ENCODE data around the gene CACFD1. TPM values are rescaled to one million over a fixed set of nuclear protein-coding genes. Genes with fewer than 3 reads are reported as not detected.

CACFD1 gene
- total RNA-seq, 2 donors from 2014 or later: 19.2 to 25.4 TPM

DNA sequence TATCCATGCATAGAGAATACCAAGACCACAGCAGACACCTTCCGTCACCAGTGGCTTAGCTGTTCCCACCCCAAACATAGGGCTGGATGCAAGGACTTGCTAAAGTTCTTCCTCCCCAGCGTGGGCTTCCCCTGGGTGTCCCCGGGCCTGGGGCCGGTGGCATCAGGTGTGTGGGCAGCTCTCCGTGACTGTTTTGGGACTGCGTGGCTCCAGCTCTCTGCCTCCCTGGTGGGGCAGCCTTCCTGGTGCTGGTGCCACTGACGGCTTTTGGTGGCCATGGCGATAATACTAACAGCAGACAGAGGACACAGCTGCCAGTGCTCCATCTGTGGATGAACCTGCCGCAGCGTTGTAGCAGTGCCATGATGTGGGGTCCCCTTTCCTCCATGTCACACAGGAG, 4.9 kb downstream of the CACFD1 start:
- WGBS, 2 donors: 91% methylated on average over 6 to 10 of the region's 10 CpGs

GRCh38 chr9:133465984-133466383, 6.2 kb downstream of the CACFD1 start:
- H3K27ac ChIP-seq: peak overlapping the region in 1 of 4 donors; percentile 14
- no peaks in the 10 kb centered on the region for H3K27me3 ChIP-seq
- no peaks in the 10 kb centered on the region for H3K36me3 ChIP-seq (replicated peaks in 1 of 2; ENCODE audit: insufficient read depth in 1 of 2, low read depth in 2 of 2)
- WGBS, 2 donors: 59 to 65% methylated on average over 6 of the region's 6 CpGs
- DNase-seq (no peak), ATAC-seq (no peak)
- no peak for TF ChIP-seq POLR2A (IDR thresholded peaks at IDR 0.05)
- TF ChIP-seq, protein P1, sequence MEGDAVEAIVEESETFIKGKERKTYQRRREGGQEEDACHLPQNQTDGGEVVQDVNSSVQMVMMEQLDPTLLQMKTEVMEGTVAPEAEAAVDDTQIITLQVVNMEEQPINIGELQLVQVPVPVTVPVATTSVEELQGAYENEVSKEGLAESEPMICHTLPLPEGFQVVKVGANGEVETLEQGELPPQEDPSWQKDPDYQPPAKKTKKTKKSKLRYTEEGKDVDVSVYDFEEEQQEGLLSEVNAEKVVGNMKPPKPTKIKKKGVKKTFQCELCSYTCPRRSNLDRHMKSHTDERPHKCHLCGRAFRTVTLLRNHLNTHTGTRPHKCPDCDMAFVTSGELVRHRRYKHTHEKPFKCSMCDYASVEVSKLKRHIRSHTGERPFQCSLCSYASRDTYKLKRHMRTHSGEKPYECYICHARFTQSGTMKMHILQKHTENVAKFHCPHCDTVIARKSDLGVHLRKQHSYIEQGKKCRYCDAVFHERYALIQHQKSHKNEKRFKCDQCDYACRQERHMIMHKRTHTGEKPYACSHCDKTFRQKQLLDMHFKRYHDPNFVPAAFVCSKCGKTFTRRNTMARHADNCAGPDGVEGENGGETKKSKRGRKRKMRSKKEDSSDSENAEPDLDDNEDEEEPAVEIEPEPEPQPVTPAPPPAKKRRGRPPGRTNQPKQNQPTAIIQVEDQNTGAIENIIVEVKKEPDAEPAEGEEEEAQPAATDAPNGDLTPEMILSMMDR (IDR thresholded peaks at IDR 0.05): no peak
- H3K9me3 ChIP-seq: no peaks in the 10 kb centered on the region
- no peak overlapping the region for H3K4me3 ChIP-seq
- intact Hi-C loops (cut with DNase I): no loop called here
- H3K4me1 ChIP-seq: peaks cover 17% of the 10 kb centered on the region

More for the DNA sequence above, 4.9 kb downstream of the CACFD1 start:
- intact Hi-C loops (cut with DNase I): no loop called here
- Histone ChIP-seq H3K27me3 (no peaks in the 10 kb centered on the region), H3K4me3 (no peak overlapping the region), H3K4me1 (peaks cover 23% of the 10 kb centered on the region), H3K9me3 (no peaks in the 10 kb centered on the region), H3K36me3 (replicated peaks in 1 of 2; ENCODE audit: insufficient read depth in 1 of 2, low read depth in 2 of 2) (no peaks in the 10 kb centered on the region), H3K27ac (peak overlapping the region in 1 of 4 donors; percentile 34)
- ATAC-seq (no peak), DNase-seq (no peak)
- TF ChIP-seq POLR2A (IDR thresholded peaks at IDR 0.05): no peak
- TF ChIP-seq, protein P1 (IDR thresholded peaks at IDR 0.05): no peak

- 72% methylated on average over 5 to 10 of the region's 10 CpGs for WGBS, 2 donors
- DNase-seq: no peak
- TF ChIP-seq, protein P1 (IDR thresholded peaks at IDR 0.05): no peak
- no peak for TF ChIP-seq POLR2A (IDR thresholded peaks at IDR 0.05)
- no peak for ATAC-seq
- Histone ChIP-seq H3K27ac (peak overlapping the region in 1 of 4 donors; percentile 47), H3K27me3 (no peaks in the 10 kb centered on the region), H3K9me3 (no peaks in the 10 kb centered on the region), H3K4me1 (peaks cover 9% of the 10 kb centered on the region), H3K4me3 (no peak overlapping the region), H3K36me3 (replicated peaks in 1 of 2; ENCODE audit: insufficient read depth in 1 of 2, low read depth in 2 of 2) (no peaks in the 10 kb centered on the region)
- intact Hi-C loops (cut with DNase I): no loop called here
Observed at GRCh38 chr9:133467101-133467500, 7.3 kb downstream of the CACFD1 start.

GRCh38 chr9:133468374-133468773, 8.6 kb downstream of the CACFD1 start:
- no peaks in the 10 kb centered on the region for H3K27me3 ChIP-seq
- H3K27ac ChIP-seq: no peak overlapping the region
- no peaks in the 10 kb centered on the region for H3K36me3 ChIP-seq (replicated peaks in 1 of 2; ENCODE audit: insufficient read depth in 1 of 2, low read depth in 2 of 2)
- intact Hi-C loops (cut with DNase I): no loop called here
- WGBS, 2 donors: 89 to 96% methylated on average over 4 to 11 of the region's 11 CpGs
- no peaks in the 10 kb centered on the region for H3K9me3 ChIP-seq
- no peak overlapping the region for H3K4me3 ChIP-seq
- H3K4me1 ChIP-seq: peaks cover 9% of the 10 kb centered on the region
- no peak for DNase-seq
- no peak for TF ChIP-seq POLR2A (IDR thresholded peaks at IDR 0.05)
- TF ChIP-seq, protein P1 (IDR thresholded peaks at IDR 0.05): no peak
- ATAC-seq: no peak

DNA sequence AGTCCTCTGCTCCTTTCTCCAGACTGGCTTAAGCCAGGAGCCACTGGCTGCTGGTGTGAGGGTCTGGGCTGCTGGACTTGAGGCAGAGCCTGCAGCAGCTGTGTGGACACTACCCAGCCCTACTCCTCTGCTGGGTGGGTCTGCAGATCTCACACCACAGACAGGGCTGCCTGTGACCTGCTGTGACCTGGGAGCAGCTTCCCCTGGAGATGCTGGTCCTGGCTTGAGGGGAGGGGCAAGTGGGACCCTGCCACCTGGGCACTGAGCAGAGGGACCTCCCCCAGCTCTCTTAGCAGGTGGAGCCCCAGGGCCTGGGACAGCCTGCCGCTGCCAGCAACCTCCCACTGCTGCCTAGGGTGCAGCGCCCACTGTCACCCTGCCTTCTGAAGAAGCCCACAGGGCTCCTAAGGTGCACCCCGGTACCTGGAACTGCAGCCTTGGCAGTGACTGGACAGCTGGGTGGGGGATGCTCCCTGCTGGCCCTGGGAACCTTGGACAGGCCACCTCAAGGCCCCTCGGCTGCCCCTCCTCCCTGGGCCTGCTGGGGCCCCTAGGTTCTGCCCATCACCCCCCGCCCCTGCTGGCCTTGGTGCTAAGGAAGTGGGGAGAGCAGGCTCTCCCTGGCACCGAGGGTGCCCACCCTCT, 9.1 kb downstream of the CACFD1 start:
- ATAC-seq (no peak), DNase-seq (no peak)
- Histone ChIP-seq H3K4me1 (peaks cover 9% of the 10 kb centered on the region), H3K4me3 (no peak overlapping the region), H3K9me3 (no peaks in the 10 kb centered on the region), H3K36me3 (replicated peaks in 1 of 2; ENCODE audit: insufficient read depth in 1 of 2, low read depth in 2 of 2) (no peaks in the 10 kb centered on the region), H3K27ac (peak overlapping the region in 1 of 4 donors; percentile 20), H3K27me3 (no peaks in the 10 kb centered on the region)
- intact Hi-C loops (cut with DNase I): no loop called here
- TF ChIP-seq, protein P1 (IDR thresholded peaks at IDR 0.05): no peak
- no peak for TF ChIP-seq POLR2A (IDR thresholded peaks at IDR 0.05)
- WGBS, 2 donors: 90% methylated on average over 6 of the region's 6 CpGs; no CpG with 5 or more reads in 1 of the 2 donors

Data from body of pancreas (tissue), 4 donors.